Measurements from ENCODE around the gene FUT8.

FUT8 gene

GRCh38 chr14:65412032-65412846 lies at the start of gene FUT8:
Gene FUT8 (plus strand): TSS chr14:65412730. CDS start chr14:65561564, 148,834 bp downstream.
- DNase-seq = peak; percentile 97

GRCh38 chr14:65366802-65367565 lies 45.5 kb upstream of the FUT8 start:
- no peak for DNase-seq

GRCh38 chr14:65369560-65369959 lies 43.0 kb upstream of the FUT8 start:
- no peak for DNase-seq

GRCh38 chr14:65370801-65371248 lies 41.7 kb upstream of the FUT8 start:
- no peak for DNase-seq

GRCh38 chr14:65371784-65372183 lies 40.7 kb upstream of the FUT8 start:
- no peak for DNase-seq

- DNase-seq = no peak
These were observed 39.4 kb upstream of the FUT8 start for GRCh38 chr14:65373016-65373670.

- no peak for DNase-seq
These were observed 38.9 kb upstream of the FUT8 start for GRCh38 chr14:65373671-65374039.

- DNase-seq = no peak
These were observed 35.0 kb upstream of the FUT8 start for GRCh38 chr14:65377576-65377975.

- no peak for DNase-seq
These were observed 29.9 kb upstream of the FUT8 start for GRCh38 chr14:65382586-65382985.

- DNase-seq = no peak
These were observed 25.4 kb upstream of the FUT8 start for GRCh38 chr14:65387171-65387570.

GRCh38 chr14:65387628-65388027 lies 24.9 kb upstream of the FUT8 start:
- DNase-seq = no peak

- DNase-seq = no peak
These were observed 20.2 kb upstream of the FUT8 start for GRCh38 chr14:65392296-65392695.

- DNase-seq = no peak
These were observed 16.2 kb upstream of the FUT8 start for GRCh38 chr14:65396082-65396910.

GRCh38 chr14:65403231-65403630 lies 9.3 kb upstream of the FUT8 start:
- no peak for DNase-seq

GRCh38 chr14:65408113-65408512 lies 4.4 kb upstream of the FUT8 start:
- no peak for DNase-seq

- DNase-seq = no peak
These were observed 1.9 kb upstream of the FUT8 start for GRCh38 chr14:65410640-65411039.

GRCh38 chr14:65411656-65412031 lies 886 bp upstream of the FUT8 start:
- DNase-seq = peak; percentile 94

GRCh38 chr14:65412856-65413738 lies 567 bp downstream of the FUT8 start:
- peak; percentile 29 for DNase-seq

- DNase-seq = no peak
These were observed 1.2 kb downstream of the FUT8 start for GRCh38 chr14:65413739-65414045.

GRCh38 chr14:65414961-65415589 lies 2.5 kb downstream of the FUT8 start:
- DNase-seq = no peak

- DNase-seq = no peak
These were observed 3.1 kb downstream of the FUT8 start for GRCh38 chr14:65415613-65416012.

Measured in right hindlimb (tissue), 1 donor.